LNCaP clone FGC (cell line): ENCODE data around the gene PRR16.

Experiments
- DNase-seq: peaks from one replicate; pipeline ENCODE4 v3.0.0-alpha.2; 2011; ENCODE audit warnings: low read depth
- H3K4me3 ChIP-seq: 2 replicates; pipeline ENCODE4 v1.5.1; 2011; ENCODE audit warnings: mild to moderate bottlenecking, low read depth, low read length, control low read depth
- TF ChIP-seq, protein P1 (sequence below): IDR thresholded peaks from 2 replicates; pipeline ENCODE4 v1.5.1; 2012; ENCODE audit warnings: mild to moderate bottlenecking; ENCODE audit not compliant: control insufficient read depth, insufficient read depth; ENCODE audit errors: extremely low read depth

Gene PRR16

DNA sequence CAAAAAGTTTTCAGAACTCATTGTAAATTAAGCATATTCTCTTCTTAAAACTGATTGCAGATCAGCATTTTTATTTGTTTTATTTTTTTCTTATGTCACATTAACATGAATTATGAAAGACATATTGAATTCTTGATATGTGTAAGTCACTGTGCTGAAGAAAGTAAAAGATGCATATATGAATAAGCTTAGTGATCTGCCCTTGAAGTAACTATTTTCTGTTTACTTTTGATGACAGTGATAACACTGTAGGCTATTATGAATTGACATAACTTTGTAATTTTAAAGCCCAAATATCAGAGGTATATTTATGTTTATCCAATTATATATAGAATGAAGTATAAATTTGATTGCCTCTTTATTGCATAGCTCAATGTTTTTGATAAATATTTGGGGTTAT is 8.8 kb downstream of the PRR16 start:
- H3K4me3 ChIP-seq, result no peak overlapping the region
- TF ChIP-seq, protein P1, sequence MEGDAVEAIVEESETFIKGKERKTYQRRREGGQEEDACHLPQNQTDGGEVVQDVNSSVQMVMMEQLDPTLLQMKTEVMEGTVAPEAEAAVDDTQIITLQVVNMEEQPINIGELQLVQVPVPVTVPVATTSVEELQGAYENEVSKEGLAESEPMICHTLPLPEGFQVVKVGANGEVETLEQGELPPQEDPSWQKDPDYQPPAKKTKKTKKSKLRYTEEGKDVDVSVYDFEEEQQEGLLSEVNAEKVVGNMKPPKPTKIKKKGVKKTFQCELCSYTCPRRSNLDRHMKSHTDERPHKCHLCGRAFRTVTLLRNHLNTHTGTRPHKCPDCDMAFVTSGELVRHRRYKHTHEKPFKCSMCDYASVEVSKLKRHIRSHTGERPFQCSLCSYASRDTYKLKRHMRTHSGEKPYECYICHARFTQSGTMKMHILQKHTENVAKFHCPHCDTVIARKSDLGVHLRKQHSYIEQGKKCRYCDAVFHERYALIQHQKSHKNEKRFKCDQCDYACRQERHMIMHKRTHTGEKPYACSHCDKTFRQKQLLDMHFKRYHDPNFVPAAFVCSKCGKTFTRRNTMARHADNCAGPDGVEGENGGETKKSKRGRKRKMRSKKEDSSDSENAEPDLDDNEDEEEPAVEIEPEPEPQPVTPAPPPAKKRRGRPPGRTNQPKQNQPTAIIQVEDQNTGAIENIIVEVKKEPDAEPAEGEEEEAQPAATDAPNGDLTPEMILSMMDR, result no peak
- DNase-seq, result no peak

DNA sequence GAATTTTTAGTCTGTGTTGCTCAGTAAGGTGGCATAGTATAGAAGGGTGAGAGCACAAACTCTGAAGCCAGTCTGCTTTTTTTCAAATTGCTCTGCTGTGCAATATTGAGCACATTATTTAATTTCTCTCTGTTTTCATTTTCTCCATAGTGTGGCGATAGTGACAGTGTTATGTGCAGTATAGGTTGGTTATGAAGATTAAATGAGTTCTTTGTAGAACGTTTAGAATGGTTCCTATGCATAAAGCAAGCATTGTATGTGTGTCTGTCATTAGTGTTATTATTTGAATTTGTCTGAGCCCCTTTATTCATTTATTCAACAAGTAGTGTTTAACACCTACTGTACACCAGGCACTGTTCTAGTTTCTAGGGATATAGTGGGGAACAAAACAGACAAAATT is 9.2 kb downstream of the PRR16 start:
- no peak for DNase-seq
- no peak overlapping the region for H3K4me3 ChIP-seq
- TF ChIP-seq, protein P1, result no peak

DNA sequence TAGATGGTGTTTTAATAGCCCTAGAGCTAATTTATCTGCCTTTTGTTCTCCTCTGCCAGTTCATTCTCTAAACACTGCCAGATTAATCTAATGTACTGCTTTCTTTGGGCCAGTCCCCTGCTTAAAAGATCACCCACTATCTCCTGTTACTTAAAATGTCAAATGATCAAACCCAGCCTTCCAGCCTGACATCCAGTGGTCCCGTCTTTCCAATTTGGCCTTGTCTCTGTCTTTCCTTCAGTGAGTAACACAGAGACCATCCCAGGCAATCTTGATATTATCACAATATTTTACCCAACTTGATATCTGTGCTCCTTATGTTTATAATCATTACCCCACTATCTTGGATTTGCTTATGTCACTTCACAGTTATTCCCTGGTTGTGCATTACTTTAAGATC is 12.0 kb downstream of the PRR16 start:
- TF ChIP-seq, protein P1, result no peak
- no peak overlapping the region for H3K4me3 ChIP-seq
- DNase-seq, result no peak

DNA sequence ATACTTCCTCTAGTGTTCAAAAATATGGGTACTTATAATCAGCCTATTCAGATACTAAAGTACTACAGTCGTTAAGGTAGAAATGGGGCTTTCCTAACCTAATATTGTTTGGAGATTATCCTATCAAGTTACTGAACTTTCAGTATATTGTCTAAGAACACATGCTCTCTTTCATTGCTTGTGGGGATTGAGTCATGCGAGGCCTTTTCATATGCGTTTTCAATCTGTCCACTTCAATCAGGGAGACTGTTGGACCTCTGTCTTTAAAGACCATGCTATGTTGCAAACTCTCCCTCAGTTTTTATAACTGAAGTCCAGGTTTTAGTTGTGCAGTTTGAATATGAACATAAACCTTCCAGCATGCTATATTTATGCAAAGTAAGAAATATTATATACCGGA is 15.0 kb downstream of the PRR16 start:
- no peak overlapping the region for H3K4me3 ChIP-seq
- no peak for DNase-seq
- TF ChIP-seq, protein P1, result no peak

DNA sequence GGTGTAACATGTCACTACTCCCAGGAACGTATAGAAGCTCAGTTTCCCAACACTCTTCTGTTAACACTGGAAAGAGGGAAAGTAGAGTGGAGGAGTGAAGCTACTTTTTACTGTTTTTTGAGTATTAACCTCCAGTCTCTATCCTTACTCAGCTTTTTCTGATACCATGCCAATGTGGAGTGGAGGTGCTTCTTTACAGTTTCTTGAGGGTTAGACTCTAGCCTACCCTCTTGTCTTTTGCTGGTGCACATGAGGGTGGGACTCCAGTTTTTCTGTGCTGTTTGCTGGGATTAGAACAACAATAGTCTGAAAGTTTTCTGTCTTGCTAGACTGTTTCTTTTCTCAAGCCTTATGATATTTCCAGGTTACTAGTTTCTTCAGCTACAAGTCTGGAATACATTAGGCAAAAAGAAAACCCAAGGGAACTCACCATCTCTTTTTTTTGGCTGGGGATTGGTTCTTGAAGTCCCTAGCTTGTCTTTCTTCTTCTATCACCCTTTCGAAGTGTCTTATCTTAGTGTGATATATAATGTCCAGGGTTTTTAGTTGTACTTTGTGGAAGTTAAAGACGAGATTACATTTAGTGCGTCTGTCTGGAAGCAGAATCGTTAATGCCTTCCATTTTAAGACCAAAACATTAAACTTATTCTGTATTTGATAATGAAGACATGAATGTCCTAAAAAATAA is 35.9 kb downstream of the PRR16 start:
- TF ChIP-seq, protein P1, result no peak
- H3K4me3 ChIP-seq, result no peak overlapping the region
- no peak for DNase-seq

DNA sequence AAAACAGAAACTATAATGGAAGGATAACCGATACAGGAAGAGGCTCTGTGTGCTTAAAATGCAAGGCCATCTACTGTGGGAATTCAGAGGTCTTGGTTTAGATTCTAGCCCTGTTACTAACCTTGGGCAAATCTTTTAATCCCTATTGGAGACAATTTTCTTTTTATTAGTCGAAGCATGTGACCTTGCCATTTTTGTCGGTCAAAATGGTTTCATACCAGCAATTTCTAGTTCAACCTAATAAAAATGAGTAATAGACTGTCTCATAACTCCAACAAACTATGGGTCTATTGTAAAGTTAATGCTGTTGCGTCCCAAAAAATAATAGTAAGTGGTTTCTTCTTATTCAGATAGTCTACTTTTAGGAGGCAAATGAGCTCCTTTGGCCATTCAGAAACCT is 38.4 kb downstream of the PRR16 start:
- no peak for DNase-seq
- H3K4me3 ChIP-seq, result no peak overlapping the region
- TF ChIP-seq, protein P1, result no peak

DNA sequence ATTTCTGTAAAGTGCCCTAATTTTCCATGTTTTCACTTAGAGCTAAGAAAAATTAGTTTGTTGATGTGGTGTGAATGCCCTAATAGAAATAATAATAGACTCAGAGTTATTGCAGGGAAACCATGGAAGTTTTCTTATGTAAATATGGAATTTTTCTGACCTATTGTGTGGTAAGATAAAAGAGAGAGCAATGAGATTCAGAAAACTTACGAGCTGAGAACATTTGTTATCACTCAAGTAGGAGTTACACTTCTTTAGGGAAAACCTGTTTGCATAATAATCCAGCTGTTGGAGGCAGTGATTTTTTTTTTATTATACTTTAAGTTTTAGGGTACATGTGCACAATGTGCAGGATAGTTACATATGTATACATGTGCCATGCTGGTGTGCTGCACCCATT is 39.2 kb downstream of the PRR16 start:
- TF ChIP-seq, protein P1, result no peak
- no peak overlapping the region for H3K4me3 ChIP-seq
- no peak for DNase-seq
